Neutrophil (primary cell): ENCODE data around the gene NSD1.

Source experiments
- H3K27ac ChIP-seq: fragments of 200-600 bp; sonication (generic); 2 replicates; pipeline ENCODE4 v1.5.1; 2016; ENCODE audit warnings: mild to moderate bottlenecking, moderate library complexity
- H3K27me3 ChIP-seq: fragments of 200-600 bp; sonication (generic); 2 replicates; pipeline ENCODE4 v1.6.0; 2016; ENCODE audit warnings: mild to moderate bottlenecking
- H3K36me3 ChIP-seq: fragments of 200-600 bp; sonication (generic); 2 replicates; pipeline ENCODE4 v1.5.1; 2017
- H3K4me1 ChIP-seq, 2 experiments: fragments of 200-600 bp in 1 of 2; sonication (generic) in 1 of 2; 1 replicate in 1 of 2; 2 replicates in 1 of 2; pipeline versions ENCODE4 v1.5.1 to v1.6.1; 2013 to 2016; ENCODE audit warnings: low read depth in 1 of 2, low read length in 1 of 2, mild to moderate bottlenecking in 1 of 2, moderate library complexity in 1 of 2; ENCODE audit not compliant: control insufficient read depth in 1 of 2, insufficient read depth in 1 of 2
- H3K4me3 ChIP-seq, 2 experiments: fragments of 200-600 bp in 1 of 2; sonication (generic) in 1 of 2; 1 replicate in 1 of 2; 2 replicates in 1 of 2; pipeline ENCODE4 v1.5.1; 2013 to 2016; ENCODE audit warnings: low read depth in 1 of 2, low read length in 1 of 2, mild to moderate bottlenecking in 1 of 2, moderate library complexity in 1 of 2
- H3K9me3 ChIP-seq: fragments of 200-600 bp; sonication (generic); 2 replicates; pipeline ENCODE4 v1.5.1; 2016
- CTCF ChIP-seq: fragments of 200-600 bp; sonication (generic); IDR thresholded peaks from 2 replicates; pipeline ENCODE4 v1.5.1; 2016; ENCODE audit warnings: antibody characterized with exemption

NSD1 gene

GRCh38 chr5:177265395-177265794, 131.8 kb downstream of the NSD1 start:
- Histone ChIP-seq H3K27ac (no peak overlapping the region), H3K36me3 (peaks cover 79% of the 10 kb centered on the region), H3K4me1 (no peaks in the 10 kb centered on the region), H3K27me3 (no peaks in the 10 kb centered on the region), H3K4me3 (no peak overlapping the region), H3K9me3 (no peaks in the 10 kb centered on the region)
- TF ChIP-seq CTCF: no peak

GRCh38 chr5:177269232-177269895, 135.8 kb downstream of the NSD1 start:
- Histone ChIP-seq H3K27me3 (no peaks in the 10 kb centered on the region), H3K4me3 (no peak overlapping the region), H3K27ac (no peak overlapping the region), H3K4me1 (no peaks in the 10 kb centered on the region), H3K36me3 (peaks cover 85% of the 10 kb centered on the region), H3K9me3 (no peaks in the 10 kb centered on the region)
- no peak for TF ChIP-seq CTCF

- Histone ChIP-seq H3K9me3 (no peaks in the 10 kb centered on the region), H3K4me1 (no peaks in the 10 kb centered on the region), H3K4me3 (no peak overlapping the region), H3K36me3 (peaks cover 91% of the 10 kb centered on the region), H3K27me3 (no peaks in the 10 kb centered on the region), H3K27ac (no peak overlapping the region)
- TF ChIP-seq CTCF: no peak
Measured at GRCh38 chr5:177269976-177270375, 136.4 kb downstream of the NSD1 start.

- Histone ChIP-seq H3K36me3 (peaks cover 91% of the 10 kb centered on the region), H3K4me3 (no peak overlapping the region), H3K4me1 (no peaks in the 10 kb centered on the region), H3K27me3 (no peaks in the 10 kb centered on the region), H3K9me3 (no peaks in the 10 kb centered on the region), H3K27ac (no peak overlapping the region)
- TF ChIP-seq CTCF: no peak
Measured at GRCh38 chr5:177270653-177271052, 137.1 kb downstream of the NSD1 start.

- Histone ChIP-seq H3K9me3 (no peaks in the 10 kb centered on the region), H3K36me3 (peaks cover 91% of the 10 kb centered on the region), H3K27me3 (no peaks in the 10 kb centered on the region), H3K27ac (no peak overlapping the region), H3K4me1 (no peaks in the 10 kb centered on the region), H3K4me3 (no peak overlapping the region)
- no peak for TF ChIP-seq CTCF
Measured at GRCh38 chr5:177271113-177271512, 137.5 kb downstream of the NSD1 start.
